Retinal pigment epithelial cell (primary cell): ENCODE measurements around the gene GRM4.

Source experiments
- DNase-seq: peaks from one replicate; pipeline ENCODE4 v3.0.0-alpha.2; 2010; ENCODE audit warnings: low read depth
- H3K4me3 ChIP-seq: 2 replicates; pipeline ENCODE4 v1.5.1; 2011; ENCODE audit warnings: mild to moderate bottlenecking, low read length, control low read depth, moderate library complexity
- TF ChIP-seq, protein P1 (sequence below): conservative IDR thresholded peaks from 2 replicates; pipeline ENCODE4 v1.5.1; 2011; ENCODE audit warnings: low read depth, low read length, control low read depth, inconsistent platforms

Gene GRM4

GRCh38 chr6:34113532-34113931, 32.4 kb downstream of the GRM4 start:
- H3K4me3 ChIP-seq = no peak overlapping the region
- no peak for DNase-seq
- TF ChIP-seq, protein P1, sequence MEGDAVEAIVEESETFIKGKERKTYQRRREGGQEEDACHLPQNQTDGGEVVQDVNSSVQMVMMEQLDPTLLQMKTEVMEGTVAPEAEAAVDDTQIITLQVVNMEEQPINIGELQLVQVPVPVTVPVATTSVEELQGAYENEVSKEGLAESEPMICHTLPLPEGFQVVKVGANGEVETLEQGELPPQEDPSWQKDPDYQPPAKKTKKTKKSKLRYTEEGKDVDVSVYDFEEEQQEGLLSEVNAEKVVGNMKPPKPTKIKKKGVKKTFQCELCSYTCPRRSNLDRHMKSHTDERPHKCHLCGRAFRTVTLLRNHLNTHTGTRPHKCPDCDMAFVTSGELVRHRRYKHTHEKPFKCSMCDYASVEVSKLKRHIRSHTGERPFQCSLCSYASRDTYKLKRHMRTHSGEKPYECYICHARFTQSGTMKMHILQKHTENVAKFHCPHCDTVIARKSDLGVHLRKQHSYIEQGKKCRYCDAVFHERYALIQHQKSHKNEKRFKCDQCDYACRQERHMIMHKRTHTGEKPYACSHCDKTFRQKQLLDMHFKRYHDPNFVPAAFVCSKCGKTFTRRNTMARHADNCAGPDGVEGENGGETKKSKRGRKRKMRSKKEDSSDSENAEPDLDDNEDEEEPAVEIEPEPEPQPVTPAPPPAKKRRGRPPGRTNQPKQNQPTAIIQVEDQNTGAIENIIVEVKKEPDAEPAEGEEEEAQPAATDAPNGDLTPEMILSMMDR = no peak

DNA sequence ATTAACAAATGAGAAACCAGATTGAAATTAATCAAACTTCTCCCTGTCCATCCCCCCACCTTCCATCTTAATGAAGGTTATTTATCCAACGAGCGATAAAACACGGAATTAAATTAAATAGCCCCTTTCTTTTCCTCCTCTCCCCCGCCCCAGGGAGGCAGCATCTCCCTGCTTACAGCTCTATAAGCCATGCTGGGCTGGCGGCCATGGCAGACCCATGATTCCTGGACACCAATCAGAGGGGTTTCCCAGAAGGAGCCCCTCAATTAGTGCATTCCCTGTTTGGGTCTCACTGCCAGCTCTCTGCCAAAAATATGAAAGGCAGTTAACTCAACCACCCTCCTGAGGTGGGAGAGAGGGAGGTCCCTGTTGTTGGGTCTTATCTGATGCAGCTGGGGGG, 33.8 kb downstream of the GRM4 start:
- H3K4me3 ChIP-seq = no peak overlapping the region
- DNase-seq = no peak
- TF ChIP-seq, protein P1 = no peak

DNA sequence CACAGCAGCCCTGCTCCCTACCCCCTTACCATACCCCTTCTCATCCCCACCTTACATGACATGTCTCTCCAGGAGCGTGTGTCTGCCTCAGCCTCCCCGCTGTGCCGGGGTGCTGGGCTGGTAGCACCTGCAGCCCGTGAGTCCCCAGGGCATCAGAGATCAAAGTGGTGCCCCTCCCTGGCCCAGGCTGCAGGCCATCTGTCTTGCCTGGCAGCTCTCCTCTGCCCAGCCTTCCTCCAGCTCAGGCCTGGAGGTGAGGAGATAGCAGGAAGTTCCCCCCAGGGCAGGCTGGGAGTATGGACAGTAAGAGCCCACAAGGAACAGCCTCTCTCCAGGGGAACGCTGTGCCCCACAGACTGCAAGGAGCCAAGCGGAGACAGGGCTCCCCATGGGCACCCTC, 35.3 kb downstream of the GRM4 start:
- TF ChIP-seq, protein P1 = no peak
- DNase-seq = no peak
- H3K4me3 ChIP-seq = no peak overlapping the region

GRCh38 chr6:34108176-34108575, 37.7 kb downstream of the GRM4 start:
- TF ChIP-seq, protein P1 = no peak
- no peak overlapping the region for H3K4me3 ChIP-seq
- no peak for DNase-seq

DNA sequence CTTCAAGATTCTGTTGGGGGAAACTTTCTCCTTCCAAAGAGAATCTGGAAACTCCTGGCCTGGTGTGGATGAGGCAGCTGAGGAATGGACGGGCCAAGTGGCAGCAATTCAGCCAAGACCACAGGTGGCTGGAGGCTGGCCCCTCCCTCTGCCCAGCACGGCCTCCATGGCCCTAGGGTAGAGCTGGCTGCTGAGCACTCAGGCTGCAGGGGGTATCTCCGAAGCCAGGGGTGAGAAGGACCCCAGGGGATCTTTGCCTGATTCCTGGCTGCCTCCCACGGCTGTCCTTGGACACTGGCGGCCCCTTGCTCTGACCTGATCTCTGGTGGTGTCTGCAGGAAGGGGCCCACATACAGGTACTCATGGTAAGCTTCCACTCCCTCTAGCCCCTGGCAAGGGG, 39.0 kb downstream of the GRM4 start:
- TF ChIP-seq, protein P1 = no peak
- DNase-seq = no peak
- H3K4me3 ChIP-seq = no peak overlapping the region

DNA sequence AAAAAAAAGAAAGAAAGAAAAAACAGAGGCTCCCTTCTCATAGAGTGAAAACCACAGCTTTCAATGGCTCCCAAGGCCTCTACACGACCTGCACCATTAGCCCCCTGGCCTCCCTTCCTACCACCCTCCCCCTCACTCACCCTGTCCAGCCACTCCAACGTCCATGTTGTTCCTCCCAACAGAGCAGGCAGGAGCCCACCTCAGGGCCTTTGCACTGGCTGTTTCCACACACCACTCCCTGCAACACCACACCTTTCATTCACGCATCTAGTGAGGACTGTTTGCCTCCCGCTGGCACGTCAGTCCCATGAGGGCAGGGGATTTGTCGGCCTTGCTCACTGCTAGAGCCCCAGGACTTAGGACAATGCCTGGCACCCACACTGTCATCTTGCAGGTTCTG, 39.5 kb downstream of the GRM4 start:
- TF ChIP-seq, protein P1 = no peak
- DNase-seq = no peak
- no peak overlapping the region for H3K4me3 ChIP-seq

- H3K4me3 ChIP-seq = no peak overlapping the region
- DNase-seq = no peak
- TF ChIP-seq, protein P1 = no peak
Measured at GRCh38 chr6:34104628-34105027, 41.3 kb downstream of the GRM4 start.
